DND-41 (cell line): ENCODE results near the gene EHMT1.

Experiments used
- EZH2 ChIP-seq: IDR thresholded peaks from 3 replicates; pipeline ENCODE4 v1.6.1; 2012; ENCODE audit warnings: borderline replicate concordance, low read depth, mild to moderate bottlenecking, moderate library complexity, low read length, inconsistent platforms; ENCODE audit not compliant: severe bottlenecking
- TF ChIP-seq, protein P1 (sequence below): IDR thresholded peaks from 2 replicates; pipeline ENCODE4 v1.5.1; 2012; ENCODE audit warnings: borderline replicate concordance, low read length, moderate library complexity, mild to moderate bottlenecking; ENCODE audit not compliant: poor library complexity, severe bottlenecking; ENCODE audit errors: extremely low read depth

DNA sequence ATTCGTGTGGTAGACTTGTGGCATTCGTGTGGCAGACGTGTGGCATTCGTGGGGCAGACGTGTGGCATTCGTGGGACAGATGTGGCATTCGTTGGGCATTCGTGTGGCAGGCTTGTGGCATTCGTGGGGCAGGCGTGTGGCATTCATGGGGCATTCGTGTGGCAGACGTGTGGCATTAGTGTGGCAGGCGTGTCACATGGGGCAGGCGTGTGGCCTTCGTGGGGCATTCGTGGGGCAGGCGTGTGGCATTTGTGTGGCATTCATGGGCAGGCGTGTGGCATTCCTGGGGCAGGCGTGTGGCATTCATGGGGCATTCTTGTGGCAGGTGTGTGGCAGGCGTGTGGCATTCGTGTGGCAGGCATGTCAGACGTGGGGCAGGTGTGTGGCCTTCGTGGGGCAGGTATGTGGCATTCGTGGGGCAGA is 106.0 kb downstream of the EHMT1 start:
- TF ChIP-seq, protein P1, sequence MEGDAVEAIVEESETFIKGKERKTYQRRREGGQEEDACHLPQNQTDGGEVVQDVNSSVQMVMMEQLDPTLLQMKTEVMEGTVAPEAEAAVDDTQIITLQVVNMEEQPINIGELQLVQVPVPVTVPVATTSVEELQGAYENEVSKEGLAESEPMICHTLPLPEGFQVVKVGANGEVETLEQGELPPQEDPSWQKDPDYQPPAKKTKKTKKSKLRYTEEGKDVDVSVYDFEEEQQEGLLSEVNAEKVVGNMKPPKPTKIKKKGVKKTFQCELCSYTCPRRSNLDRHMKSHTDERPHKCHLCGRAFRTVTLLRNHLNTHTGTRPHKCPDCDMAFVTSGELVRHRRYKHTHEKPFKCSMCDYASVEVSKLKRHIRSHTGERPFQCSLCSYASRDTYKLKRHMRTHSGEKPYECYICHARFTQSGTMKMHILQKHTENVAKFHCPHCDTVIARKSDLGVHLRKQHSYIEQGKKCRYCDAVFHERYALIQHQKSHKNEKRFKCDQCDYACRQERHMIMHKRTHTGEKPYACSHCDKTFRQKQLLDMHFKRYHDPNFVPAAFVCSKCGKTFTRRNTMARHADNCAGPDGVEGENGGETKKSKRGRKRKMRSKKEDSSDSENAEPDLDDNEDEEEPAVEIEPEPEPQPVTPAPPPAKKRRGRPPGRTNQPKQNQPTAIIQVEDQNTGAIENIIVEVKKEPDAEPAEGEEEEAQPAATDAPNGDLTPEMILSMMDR, result no peak
- no peak for TF ChIP-seq EZH2
